Measurements from ENCODE around the gene NDE1.
"Not testable (repeated sequence)": the region's sequence is repeated elsewhere in the genome, so short reads cannot be mapped to it uniquely, and the experiment has no call there.

NDE1 gene

GRCh38 chr16:15665107-15665506 is 15.1 kb downstream of the NDE1 start:
- DNase-seq (ENCODE audit: low read depth in 2 of 2): no peak

GRCh38 chr16:15667091-15667742 is 17.2 kb downstream of the NDE1 start:
- no peak for TF ChIP-seq CTCF (IDR thresholded peaks at IDR 0.05; ENCODE audit: low read depth, low read length)
- H3K4me3 ChIP-seq (replicated peaks in 1 of 2; ENCODE audit: low read depth in 2 of 2, low read length in 2 of 2): no peak overlapping the region
- no peak for DNase-seq (ENCODE audit: low read depth in 2 of 2)

More at GRCh38 chr16:15665107-15665506, 15.1 kb downstream of the NDE1 start:
- H3K4me3 ChIP-seq (replicated peaks in 1 of 2; ENCODE audit: low read depth in 2 of 2, low read length in 2 of 2): no peak overlapping the region
- no peak for TF ChIP-seq CTCF (IDR thresholded peaks at IDR 0.05; ENCODE audit: low read depth, low read length)

- TF ChIP-seq CTCF (IDR thresholded peaks at IDR 0.05; ENCODE audit: low read depth, low read length): no peak
- H3K4me3 ChIP-seq (replicated peaks in 1 of 2; ENCODE audit: low read depth in 2 of 2, low read length in 2 of 2): no peak overlapping the region
- DNase-seq (ENCODE audit: low read depth in 2 of 2): no peak
Measured at GRCh38 chr16:15671530-15672117, 21.6 kb downstream of the NDE1 start.

- not testable (repeated sequence) for H3K4me3 ChIP-seq (replicated peaks in 1 of 2; ENCODE audit: low read depth in 2 of 2, low read length in 2 of 2)
Measured at GRCh38 chr16:15672127-15672513, 22.1 kb downstream of the NDE1 start.

GRCh38 chr16:15672514-15673167 is 22.6 kb downstream of the NDE1 start:
- peak; percentile 99 for DNase-seq (ENCODE audit: low read depth in 2 of 2)
- no peak for TF ChIP-seq CTCF (IDR thresholded peaks at IDR 0.05; ENCODE audit: low read depth, low read length)
- no peak overlapping the region for H3K4me3 ChIP-seq (replicated peaks in 1 of 2; ENCODE audit: low read depth in 2 of 2, low read length in 2 of 2)

More at GRCh38 chr16:15672127-15672513, 22.1 kb downstream of the NDE1 start:
- not testable (repeated sequence) for DNase-seq (ENCODE audit: low read depth in 2 of 2)

DNA sequence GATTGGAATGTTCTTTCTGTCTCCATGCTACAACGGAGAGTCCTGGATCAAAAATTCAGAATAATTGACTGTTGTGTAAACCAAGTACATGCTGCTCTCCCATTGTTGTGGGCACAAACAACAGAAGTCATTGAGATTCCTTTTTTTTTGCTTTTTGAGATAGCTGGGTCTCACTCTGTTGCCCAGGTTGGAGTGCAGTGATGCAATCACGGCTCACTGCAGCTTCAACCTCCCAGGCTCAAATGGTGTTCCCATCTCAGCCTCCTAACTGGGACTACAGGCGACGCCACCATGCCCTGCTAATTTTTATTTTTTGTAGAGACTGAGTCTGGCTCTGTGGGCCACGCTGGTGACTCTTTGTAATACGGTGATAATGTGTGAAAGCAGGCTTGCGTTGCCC is 24.5 kb downstream of the NDE1 start:
- no peak overlapping the region for H3K4me3 ChIP-seq (replicated peaks in 1 of 2; ENCODE audit: low read depth in 2 of 2, low read length in 2 of 2)
- no peak for TF ChIP-seq CTCF (IDR thresholded peaks at IDR 0.05; ENCODE audit: low read depth, low read length)
- DNase-seq (ENCODE audit: low read depth in 2 of 2): no peak

GRCh38 chr16:15676506-15676905 is 26.5 kb downstream of the NDE1 start:
- no peak overlapping the region for H3K4me3 ChIP-seq (replicated peaks in 1 of 2; ENCODE audit: low read depth in 2 of 2, low read length in 2 of 2)
- no peak for TF ChIP-seq CTCF (IDR thresholded peaks at IDR 0.05; ENCODE audit: low read depth, low read length)
- DNase-seq (ENCODE audit: low read depth in 2 of 2): no peak

All from cardiac fibroblast (primary cell).